ENCODE results near the gene TBL1XR1. TPM values are rescaled to one million over a fixed set of nuclear protein-coding genes. Genes with fewer than 3 reads are reported as not detected.
A peak's percentile ranks its signal among the peaks of the same experiment; 100 is the strongest.

The TBL1XR1 gene
- total and polyA plus RNA-seq, 2 of the 13 experiments (the other 11 are each of a cell fraction or from before 2014, with no cell fraction given), result 57.7 to 62.5 TPM

DNA sequence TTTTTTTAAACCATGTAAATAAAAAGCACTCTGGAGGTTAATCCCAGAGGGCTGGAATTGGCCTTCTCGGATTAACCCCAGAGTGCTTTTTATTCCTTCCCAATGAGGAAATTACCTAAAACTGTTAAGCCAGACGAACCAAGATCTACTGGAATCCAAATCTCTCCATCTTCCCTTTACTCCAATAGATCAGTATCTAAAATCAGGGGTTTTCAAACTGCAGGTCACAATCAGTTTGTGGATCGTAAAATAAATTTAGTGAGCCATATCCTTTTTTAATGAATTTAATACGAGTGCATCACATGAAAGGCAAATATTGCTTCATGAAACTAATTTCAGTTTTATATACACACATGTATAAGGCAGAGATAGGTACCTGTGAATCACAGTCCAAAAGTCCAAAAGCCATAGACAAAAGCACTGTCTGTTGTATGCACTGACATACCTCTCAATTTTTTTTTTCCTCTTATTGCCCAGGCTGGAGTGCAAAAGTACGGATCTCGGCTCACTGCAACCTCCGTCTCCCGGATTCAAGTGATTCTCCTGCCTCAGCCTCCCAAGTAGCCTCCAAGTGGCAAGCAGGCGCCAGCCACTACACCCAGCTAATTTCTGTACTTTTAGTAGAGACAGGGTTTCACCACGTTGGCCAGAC is 61.3 kb downstream of the TBL1XR1 start (continued):
- TF ChIP-seq, protein P1, sequence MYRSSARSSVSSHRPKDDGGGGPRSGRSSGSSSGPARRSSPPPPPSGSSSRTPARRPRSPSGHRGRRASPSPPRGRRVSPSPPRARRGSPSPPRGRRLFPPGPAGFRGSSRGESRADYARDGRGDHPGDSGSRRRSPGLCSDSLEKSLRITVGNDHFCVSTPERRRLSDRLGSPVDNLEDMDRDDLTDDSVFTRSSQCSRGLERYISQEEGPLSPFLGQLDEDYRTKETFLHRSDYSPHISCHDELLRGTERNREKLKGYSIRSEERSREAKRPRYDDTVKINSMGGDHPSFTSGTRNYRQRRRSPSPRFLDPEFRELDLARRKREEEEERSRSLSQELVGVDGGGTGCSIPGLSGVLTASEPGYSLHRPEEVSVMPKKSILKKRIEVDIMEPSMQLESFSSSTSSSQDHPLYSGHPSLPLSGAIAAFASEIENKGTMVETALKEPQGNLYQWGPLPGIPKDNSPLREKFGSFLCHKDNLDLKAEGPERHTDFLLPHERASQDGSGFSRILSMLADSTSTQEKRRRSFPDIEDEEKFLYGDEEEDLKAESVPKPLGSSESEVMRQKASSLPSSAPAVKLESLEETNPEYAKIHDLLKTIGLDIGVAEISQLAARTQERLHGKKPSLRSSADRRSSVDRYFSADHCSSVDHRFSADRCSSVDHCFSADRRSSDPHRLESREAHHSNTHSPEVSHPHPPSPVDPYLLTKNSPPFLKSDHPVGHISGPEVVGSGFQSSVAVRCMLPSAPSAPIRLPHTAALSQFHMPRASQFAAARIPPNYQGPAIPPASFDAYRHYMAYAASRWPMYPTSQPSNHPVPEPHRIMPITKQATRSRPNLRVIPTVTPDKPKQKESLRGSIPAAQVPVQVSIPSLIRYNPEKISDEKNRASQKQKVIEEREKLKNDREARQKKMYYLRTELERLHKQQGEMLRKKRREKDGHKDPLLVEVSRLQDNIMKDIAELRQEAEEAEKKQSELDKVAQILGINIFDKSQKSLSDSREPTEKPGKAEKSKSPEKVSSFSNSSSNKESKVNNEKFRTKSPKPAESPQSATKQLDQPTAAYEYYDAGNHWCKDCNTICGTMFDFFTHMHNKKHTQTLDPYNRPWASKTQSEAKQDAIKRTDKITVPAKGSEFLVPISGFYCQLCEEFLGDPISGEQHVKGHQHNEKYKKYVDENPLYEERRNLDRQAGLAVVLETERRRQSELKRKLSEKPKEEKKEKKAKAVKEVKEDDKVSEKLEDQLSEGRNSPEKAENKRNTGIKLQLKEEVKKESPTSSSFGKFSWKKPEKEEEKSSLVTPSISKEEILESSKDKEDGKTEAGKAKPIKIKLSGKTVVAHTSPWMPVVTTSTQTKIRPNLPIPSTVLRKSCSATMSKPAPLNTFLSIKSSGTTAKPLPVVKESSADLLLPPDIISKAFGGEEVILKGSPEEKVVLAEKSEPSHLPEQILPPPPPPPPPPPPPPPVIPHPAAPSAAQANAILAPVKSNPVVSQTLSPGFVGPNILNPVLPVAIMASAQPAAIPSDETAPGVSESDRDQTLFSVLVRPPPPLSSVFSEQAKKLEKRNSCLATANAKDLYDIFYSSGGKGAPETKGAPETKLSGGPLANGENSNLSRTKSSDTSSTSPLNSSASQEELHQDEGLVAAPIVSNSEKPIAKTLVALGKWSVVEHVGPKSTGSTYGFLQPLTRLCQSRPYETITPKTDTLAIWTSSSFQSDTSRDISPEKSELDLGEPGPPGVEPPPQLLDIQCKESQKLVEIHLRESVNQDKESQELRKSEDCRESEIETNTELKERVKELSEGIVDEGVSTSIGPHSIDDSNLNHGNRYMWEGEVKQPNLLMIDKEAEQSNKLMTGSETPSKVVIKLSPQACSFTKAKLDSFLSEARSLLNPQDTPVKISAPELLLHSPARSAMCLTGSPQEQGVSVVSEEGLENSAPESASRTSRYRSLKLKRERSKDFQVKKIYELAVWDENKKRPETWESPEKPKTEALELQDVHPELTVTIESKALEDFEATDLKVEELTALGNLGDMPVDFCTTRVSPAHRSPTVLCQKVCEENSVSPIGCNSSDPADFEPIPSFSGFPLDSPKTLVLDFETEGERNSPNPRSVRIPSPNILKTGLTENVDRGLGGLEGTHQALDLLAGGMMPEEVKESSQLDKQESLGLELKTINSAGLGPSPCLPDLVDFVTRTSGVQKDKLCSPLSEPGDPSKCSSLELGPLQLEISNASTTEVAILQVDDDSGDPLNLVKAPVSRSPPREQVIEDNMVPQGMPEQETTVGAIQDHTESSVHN (CRISPR knock-in tag; IDR thresholded peaks at IDR 0.05), result no peak
- TF ChIP-seq ZFP41 (CRISPR knock-in tag; IDR thresholded peaks at IDR 0.05; ENCODE audit: borderline replicate concordance), result no peak
- no peak for TF ChIP-seq ZNF776 (CRISPR knock-in tag; IDR thresholded peaks at IDR 0.05)
- no peak for TF ChIP-seq ARHGAP35 (CRISPR knock-in tag; IDR thresholded peaks at IDR 0.05; ENCODE audit: borderline replicate concordance)
- TF ChIP-seq, protein P2, sequence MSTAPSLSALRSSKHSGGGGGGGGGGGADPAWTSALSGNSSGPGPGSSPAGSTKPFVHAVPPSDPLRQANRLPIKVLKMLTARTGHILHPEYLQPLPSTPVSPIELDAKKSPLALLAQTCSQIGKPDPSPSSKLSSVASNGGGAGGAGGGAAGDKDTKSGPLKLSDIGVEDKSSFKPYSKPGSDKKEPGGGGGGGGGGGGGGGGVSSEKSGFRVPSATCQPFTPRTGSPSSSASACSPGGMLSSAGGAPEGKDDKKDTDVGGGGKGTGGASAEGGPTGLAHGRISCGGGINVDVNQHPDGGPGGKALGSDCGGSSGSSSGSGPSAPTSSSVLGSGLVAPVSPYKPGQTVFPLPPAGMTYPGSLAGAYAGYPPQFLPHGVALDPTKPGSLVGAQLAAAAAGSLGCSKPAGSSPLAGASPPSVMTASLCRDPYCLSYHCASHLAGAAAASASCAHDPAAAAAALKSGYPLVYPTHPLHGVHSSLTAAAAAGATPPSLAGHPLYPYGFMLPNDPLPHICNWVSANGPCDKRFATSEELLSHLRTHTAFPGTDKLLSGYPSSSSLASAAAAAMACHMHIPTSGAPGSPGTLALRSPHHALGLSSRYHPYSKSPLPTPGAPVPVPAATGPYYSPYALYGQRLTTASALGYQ (CRISPR knock-in tag; IDR thresholded peaks at IDR 0.05), result 0 out of 2 replicates have a peak, but pooled peaks have one; percentile 36
- TF ChIP-seq SOX5 (CRISPR knock-in tag; IDR thresholded peaks at IDR 0.05; ENCODE audit: borderline replicate concordance), result peak; percentile 63; the same call in 1 of the 2 replicates
- TF ChIP-seq SOX13 (IDR thresholded peaks at IDR 0.05), result no peak
- TF ChIP-seq SOX13 (CRISPR knock-in tag; conservative IDR thresholded peaks at IDR 0.05 in 1 of 2, IDR thresholded peaks at IDR 0.05 in 1 of 2), result peak in 1 of 2 experiments; percentile 52; a peak in 1 of 4 replicates
- no peak for TF ChIP-seq ZNF33A (CRISPR knock-in tag; IDR thresholded peaks at IDR 0.05; ENCODE audit: borderline replicate concordance)
- 0 out of 2 replicates have a peak, but pooled peaks have one; percentile 60 for TF ChIP-seq ZSCAN29 (CRISPR knock-in tag; conservative IDR thresholded peaks at IDR 0.05)
- no peak for TF ChIP-seq TOPORS (CRISPR knock-in tag; IDR thresholded peaks at IDR 0.05)
- 0 out of 2 replicates have a peak, but pooled peaks have one; percentile 25 for TF ChIP-seq ZNF629 (CRISPR knock-in tag; conservative IDR thresholded peaks at IDR 0.05)
- TF ChIP-seq KLF13 (CRISPR knock-in tag; IDR thresholded peaks at IDR 0.05), result no peak
- TF ChIP-seq, protein P3, sequence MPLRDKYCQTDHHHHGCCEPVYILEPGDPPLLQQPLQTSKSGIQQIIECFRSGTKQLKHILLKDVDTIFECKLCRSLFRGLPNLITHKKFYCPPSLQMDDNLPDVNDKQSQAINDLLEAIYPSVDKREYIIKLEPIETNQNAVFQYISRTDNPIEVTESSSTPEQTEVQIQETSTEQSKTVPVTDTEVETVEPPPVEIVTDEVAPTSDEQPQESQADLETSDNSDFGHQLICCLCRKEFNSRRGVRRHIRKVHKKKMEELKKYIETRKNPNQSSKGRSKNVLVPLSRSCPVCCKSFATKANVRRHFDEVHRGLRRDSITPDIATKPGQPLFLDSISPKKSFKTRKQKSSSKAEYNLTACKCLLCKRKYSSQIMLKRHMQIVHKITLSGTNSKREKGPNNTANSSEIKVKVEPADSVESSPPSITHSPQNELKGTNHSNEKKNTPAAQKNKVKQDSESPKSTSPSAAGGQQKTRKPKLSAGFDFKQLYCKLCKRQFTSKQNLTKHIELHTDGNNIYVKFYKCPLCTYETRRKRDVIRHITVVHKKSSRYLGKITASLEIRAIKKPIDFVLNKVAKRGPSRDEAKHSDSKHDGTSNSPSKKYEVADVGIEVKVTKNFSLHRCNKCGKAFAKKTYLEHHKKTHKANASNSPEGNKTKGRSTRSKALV (CRISPR knock-in tag; IDR thresholded peaks at IDR 0.05), result no peak
- TF ChIP-seq, protein P4, sequence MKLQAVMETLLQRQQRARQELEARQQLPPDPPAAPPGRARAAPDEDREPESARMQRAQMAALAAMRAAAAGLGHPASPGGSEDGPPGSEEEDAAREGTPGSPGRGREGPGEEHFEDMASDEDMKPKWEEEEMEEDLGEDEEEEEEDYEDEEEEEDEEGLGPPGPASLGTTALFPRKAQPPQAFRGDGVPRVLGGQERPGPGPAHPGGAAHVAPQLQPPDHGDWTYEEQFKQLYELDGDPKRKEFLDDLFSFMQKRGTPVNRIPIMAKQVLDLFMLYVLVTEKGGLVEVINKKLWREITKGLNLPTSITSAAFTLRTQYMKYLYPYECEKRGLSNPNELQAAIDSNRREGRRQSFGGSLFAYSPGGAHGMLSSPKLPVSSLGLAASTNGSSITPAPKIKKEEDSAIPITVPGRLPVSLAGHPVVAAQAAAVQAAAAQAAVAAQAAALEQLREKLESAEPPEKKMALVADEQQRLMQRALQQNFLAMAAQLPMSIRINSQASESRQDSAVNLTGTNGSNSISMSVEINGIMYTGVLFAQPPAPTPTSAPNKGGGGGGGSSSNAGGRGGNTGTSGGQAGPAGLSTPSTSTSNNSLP (IDR thresholded peaks at IDR 0.05; ENCODE audit: low read depth, low read length), result peak; percentile 95
